GM12892 (cell line): Measurements from ENCODE around the gene USP13.

ENCODE experiments used
- POLR2A ChIP-seq: IDR thresholded peaks from 2 replicates; pipeline ENCODE4 v1.6.1; 2011; ENCODE audit warnings: low read depth, low read length, control low read depth
- POLR2AphosphoS5 ChIP-seq: IDR thresholded peaks from 2 replicates; pipeline ENCODE4 v1.6.1; 2011; ENCODE audit warnings: low read depth, low read length, control low read depth
- TAF1 ChIP-seq: IDR thresholded peaks from 2 replicates; pipeline ENCODE4 v1.6.1; 2011; ENCODE audit warnings: low read depth, mild to moderate bottlenecking, control low read depth, low read length, borderline replicate concordance

- no peak for TF ChIP-seq POLR2A
- TF ChIP-seq POLR2AphosphoS5 = no peak
- no peak for TF ChIP-seq TAF1
These were observed 81.8 kb downstream of the USP13 start for GRCh38 chr3:179734497-179735281.
